NCI-H1930 (cell line): Measurements from ENCODE around the gene UBA3.

Experiments used
- DNase-seq, 2 experiments: peaks; one replicate each; lab custom pipeline; 2025; lab: John Stamatoyannopoulos, UW

The UBA3 gene

DNA sequence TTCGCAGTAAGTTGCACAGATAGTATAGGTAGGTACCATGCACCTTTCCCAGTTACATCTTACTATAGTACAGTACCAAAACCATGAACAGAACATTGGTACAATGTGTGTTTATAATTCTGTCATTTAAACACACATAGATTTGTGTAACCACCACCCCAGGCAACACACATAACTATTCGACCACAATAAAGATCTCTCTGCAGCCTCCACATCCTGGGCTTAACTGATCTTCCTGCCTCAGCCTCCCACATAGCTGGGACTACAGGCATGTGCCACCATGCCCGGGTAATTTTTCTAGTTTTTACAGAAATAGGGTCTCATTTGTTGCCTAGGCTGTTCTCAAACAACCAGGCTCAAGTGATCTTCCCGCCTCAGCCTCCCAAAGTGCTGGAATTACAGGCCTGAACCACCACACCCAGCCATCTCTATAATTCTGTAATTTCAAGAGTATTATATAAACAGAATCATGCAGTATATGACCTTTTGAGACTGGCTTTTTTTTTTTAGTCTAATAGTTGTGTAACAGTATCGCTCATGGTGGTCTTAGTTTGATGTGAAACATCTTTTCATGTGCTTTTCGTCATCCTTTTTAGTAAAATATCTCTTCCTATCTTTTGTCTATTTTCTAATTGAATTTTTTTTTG is 14.7 kb downstream of the UBA3 start:
- DNase-seq: no peak

DNA sequence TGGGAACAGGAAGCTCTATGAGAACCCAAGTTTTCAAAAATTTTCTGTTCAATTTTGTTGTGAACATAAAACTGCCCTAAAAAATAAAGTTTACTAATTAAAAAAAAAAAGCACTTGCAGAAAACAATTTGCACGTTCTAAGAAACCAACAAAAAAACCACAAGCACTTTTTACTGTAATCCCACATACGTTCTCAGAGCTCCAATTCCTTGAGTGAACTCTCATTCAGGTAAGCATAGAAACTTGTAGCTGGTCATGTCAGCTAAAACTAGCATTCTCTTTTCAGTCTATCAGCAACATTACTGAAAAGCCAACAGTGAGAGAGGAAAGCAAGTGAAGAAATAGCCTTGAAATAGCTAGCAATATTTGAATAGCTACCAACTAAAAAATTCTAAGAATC is 16.5 kb downstream of the UBA3 start:
- DNase-seq: no peak

DNA sequence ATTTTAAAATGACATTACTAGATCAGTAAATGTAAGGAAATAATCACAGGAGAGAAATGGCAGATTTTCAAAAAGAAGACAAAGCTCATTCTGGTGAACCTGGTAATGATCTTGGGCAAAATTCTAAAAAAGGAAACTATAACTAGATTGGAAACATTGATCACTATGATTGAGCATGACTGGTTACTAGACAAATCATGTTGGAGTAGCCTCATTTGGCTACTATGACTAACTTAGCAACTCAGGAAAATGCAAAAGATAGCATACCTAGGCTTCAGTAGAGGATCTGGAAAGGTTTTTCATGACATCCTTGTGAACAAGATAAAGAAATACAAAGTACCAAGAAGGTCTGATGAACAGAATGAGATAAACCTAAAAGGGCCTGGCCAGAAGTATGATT is 20.5 kb downstream of the UBA3 start:
- DNase-seq: no peak

- no peak for DNase-seq
Observed at GRCh38 chr3:69058947-69059224, 21.3 kb downstream of the UBA3 start.

GRCh38 chr3:69058180-69058946 is 21.8 kb downstream of the UBA3 start:
- DNase-seq: no peak

DNA sequence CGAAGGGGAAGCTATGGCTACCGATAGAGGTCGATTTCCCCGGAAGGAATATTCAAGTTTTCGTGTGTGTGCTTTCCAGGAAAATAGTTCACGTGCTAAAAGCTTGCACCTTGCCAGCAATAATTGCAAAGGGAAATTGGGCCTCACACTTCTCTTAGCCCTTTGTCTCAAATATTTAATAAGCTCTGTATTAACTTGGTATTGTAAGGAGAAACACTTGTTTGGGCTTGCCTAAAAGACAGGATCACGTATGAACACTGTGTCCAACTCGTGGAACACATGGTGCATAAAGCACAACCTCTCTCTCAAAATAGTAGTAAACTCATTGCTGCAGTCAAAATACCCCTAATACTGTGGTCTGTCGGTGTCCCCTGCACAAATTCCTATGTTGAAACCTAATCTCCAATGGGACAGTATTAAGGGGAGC is 27.7 kb downstream of the UBA3 start:
- DNase-seq: no peak

DNA sequence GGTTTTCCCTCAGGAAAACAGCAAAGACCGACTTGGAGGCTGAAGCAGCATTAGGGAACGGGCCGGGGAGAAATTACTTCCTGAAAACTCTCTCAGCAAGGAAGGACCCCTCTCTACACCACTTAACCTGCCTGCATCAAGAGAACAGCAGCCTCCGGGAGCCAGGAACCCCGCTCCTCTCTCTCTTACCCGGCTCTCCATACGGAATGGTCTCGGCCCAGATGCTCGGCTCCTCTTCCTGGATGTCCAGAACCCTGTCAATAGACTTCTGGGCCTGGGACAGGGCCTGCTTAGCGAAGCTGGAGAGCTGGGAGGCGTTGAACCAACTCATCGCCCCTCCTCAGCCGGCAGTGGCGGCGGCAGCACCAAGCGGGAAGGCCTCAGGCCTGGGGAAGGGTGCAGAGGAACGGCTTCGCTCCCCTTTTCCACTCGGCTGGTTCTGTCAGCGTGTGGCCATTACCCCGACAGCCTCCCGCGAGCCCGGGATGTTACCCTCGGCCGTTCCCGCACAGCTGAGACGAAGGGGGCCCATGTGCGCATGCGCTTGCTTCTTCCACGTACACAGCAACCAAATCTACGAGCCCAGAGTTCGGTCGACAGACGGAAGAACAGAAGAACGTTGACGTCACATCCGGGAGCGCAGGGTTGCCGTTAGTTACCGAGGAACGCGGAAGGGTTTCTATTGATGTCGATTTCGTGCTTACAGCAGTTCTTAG is 28.3 kb downstream of the UBA3 start, which contains the start of gene TMF1:
TMF1 (minus strand) TSS at position 578 of the 716 bp plus-strand sequence; CDS start at position 331, 247 bp downstream.
- DNase-seq: no peak

DNA sequence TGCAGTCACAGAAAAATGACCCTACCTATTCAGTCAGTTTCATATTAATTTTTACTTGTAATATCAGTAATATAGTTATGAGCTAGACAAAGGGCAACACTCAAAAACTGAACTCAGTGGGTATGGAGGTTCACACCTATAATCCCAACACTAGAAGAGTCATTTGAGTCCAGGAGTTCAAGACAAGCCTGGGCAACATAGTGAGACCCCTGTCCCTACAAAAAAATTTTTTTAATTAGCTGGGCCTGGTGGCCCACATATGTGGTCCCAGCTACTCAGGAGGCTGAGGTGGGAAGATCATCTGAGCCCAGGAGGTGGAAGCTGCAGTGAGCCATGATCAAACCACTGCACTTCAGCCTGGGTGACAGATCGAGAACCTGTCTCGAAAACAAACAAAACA is 31.2 kb downstream of the UBA3 start:
- DNase-seq: no peak

GRCh38 chr3:69044608-69045007 is 35.6 kb downstream of the UBA3 start:
- no peak for DNase-seq

DNA sequence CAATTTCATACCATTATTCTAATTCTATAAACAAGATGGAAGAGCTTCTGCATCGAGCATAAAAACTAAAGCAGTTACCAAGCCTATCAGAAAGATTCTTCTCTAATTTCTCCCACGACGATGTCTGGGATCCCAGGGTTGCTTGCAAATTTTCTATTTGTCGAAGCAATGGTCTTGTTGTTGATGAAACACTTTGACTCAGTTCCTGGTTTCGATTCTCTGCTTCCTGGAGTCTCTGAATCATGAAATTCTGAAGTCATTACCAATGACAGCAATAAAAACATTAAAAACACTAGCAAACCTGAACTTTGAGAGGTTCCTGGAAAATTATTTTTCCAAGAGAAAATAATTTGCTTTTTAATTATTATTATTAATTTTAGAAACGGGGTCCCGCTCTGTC is 46.7 kb downstream of the UBA3 start:
- no peak for DNase-seq

- DNase-seq: no peak
Observed at GRCh38 chr3:69032737-69033136, 47.4 kb downstream of the UBA3 start.

- no peak for DNase-seq
Observed at GRCh38 chr3:69032142-69032541, 48.0 kb downstream of the UBA3 start.

DNA sequence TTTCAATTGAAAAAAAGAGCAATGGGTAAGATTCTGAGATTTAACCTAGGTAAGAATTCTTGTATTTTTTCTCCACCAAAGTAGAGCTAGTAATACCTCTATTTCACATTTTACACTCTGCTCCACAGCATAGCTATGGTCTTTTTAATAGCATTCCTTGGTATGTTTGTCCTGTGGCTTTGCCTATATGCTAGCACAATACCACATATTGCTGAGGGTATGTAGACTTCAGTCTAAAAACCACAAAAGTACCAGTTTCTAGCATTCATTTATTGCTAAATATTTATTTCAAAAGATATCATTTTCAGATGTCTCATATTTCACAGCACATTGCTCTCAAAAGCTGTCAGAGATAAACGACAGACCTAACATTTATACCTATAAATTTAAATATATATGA is 48.5 kb downstream of the UBA3 start:
- DNase-seq: no peak

DNA sequence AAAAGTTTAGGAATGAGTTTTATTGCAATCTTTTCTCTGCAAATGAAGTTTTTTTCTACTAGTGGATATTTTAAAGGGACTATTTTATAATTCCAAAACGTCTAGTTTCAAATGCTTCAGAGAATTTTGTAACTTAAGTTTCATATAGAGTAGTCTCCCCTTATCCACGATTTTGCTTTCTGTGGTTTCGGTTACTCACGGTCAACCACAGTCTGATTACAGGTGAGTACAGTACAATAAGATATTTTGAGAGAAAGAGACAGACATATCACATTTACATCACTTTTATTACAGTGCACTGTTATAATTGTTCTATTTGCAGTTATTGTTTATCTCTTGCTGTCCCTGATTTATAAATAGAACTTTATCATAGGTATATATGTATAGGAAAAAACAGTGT is 59.3 kb downstream of the UBA3 start:
- no peak for DNase-seq

DNA sequence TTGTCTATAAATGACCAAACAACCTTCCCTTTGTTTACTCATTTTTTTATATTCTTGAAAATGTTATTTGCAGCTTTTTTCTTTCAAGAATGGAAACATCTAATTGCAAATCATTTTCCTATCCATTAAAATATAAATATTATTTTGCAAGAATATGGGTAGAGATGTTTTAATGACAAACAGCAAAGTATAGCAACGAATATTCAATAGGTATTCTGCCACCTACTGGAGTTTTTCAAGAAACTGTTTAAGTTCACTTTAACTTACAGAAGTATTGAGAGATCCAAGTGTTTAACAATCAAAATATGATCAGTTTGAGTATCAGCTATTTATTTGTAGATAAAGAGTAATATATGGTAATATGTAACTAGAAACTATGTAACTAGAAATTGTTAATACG is 59.7 kb downstream of the UBA3 start:
- DNase-seq: no peak

GRCh38 chr3:69016901-69017300 is 63.3 kb downstream of the UBA3 start:
- DNase-seq: no peak

GRCh38 chr3:69016102-69016501 is 64.1 kb downstream of the UBA3 start:
- no peak for DNase-seq

- DNase-seq: no peak
Observed at GRCh38 chr3:69014022-69014580, 66.1 kb downstream of the UBA3 start.

GRCh38 chr3:69013253-69014021 is 66.7 kb downstream of the UBA3 start, which contains the start of gene EOGT:
Gene EOGT, minus strand, starts transcription at chr3:69013684. Its CDS starts 3,838 bp downstream, at chr3:69009846.
- DNase-seq: peak; percentile 52 to 70

DNA sequence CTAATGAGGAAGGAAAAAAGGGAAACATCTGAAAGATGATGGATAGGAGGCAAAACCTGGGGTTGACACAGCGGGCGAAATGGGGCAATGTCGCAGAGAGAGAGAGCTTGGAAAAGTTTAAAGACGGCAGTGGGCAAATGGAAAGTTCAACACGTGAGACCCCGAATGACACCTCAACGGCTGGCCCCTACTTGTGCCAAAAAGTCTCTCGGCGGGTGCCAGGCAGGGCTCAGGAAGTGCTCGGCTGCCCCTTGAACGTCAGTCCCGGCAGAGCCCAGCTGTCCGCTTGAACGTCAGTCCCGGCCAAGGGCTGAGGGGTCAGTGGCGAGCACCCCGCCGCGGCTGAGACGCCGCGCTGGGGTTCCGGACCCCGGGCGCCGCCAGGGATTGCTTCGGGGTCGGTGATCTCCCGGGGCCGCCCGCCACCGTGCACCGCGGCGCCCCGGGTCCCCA is 67.3 kb downstream of the UBA3 start:
- DNase-seq: no peak

DNA sequence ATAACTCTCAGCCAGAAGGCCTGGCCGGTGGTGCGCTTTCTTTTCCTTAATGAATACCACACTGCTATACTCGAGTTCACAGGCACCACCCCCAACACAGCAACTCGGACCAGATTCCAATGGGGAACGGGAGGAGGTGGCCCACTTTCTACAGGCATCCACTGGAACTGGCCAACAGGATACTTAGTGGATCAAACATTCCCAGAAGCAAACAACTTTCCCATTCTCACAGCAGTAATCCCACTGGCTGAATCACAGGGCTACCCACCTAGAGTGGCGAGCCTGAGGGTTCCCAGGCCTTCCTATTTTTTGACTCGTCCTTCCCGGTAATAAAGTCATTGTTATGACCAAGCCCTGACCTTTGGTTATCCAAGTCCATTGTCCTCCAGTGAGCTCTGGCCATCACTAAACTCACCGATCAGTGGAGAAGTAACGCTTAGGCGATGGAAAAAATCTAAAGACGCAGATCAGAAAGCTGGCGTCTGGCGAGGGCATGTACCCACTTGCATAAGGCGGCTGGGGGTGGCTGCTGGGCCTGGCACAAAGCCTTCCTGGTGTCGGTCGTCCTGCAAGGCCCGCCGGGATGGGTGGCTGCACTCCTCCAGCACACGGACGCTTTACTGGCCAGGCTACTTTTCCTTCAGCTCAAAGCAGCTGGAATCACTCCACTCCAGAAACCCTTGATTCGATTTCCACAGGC is 67.9 kb downstream of the UBA3 start:
- DNase-seq: no peak
